ENCODE measurements around the gene UBTD1.
"Not testable (repeated sequence)": the region's sequence is repeated elsewhere in the genome, so short reads cannot be mapped to it uniquely, and the experiment has no call there.

Gene UBTD1

GRCh38 chr10:97498841-97499560, at the start of gene UBTD1:
Gene UBTD1, plus strand, starts transcription at chr10:97498924. Its CDS starts 280 bp downstream, at chr10:97499204.
- DNase-seq (ENCODE audit: low read depth in 2 of 2) = peak; percentile 7 to 8

GRCh38 chr10:97450828-97451227, 47.9 kb upstream of the UBTD1 start:
- no peak for DNase-seq (ENCODE audit: low read depth in 2 of 2)

GRCh38 chr10:97451605-97452004, 47.1 kb upstream of the UBTD1 start:
- DNase-seq (ENCODE audit: low read depth in 2 of 2) = no peak

GRCh38 chr10:97452352-97452751, 46.4 kb upstream of the UBTD1 start:
- no peak for DNase-seq (ENCODE audit: low read depth in 2 of 2)

GRCh38 chr10:97454330-97455036, 44.2 kb upstream of the UBTD1 start:
- no peak for DNase-seq (ENCODE audit: low read depth in 2 of 2)

- DNase-seq (ENCODE audit: low read depth in 2 of 2) = no peak
These were observed 42.6 kb upstream of the UBTD1 start for GRCh38 chr10:97456034-97456685.

- DNase-seq (ENCODE audit: low read depth in 2 of 2) = no peak
These were observed 42.0 kb upstream of the UBTD1 start for GRCh38 chr10:97456686-97457065.

- DNase-seq (ENCODE audit: low read depth in 2 of 2) = no peak
These were observed 39.6 kb upstream of the UBTD1 start for GRCh38 chr10:97459111-97459510.

- no peak for DNase-seq (ENCODE audit: low read depth in 2 of 2)
These were observed 38.8 kb upstream of the UBTD1 start for GRCh38 chr10:97459933-97460332.

- no peak for DNase-seq (ENCODE audit: low read depth in 2 of 2)
These were observed 36.4 kb upstream of the UBTD1 start for GRCh38 chr10:97462309-97462708.

- no peak for DNase-seq (ENCODE audit: low read depth in 2 of 2)
These were observed 35.2 kb upstream of the UBTD1 start for GRCh38 chr10:97463363-97464132.

- no peak for DNase-seq (ENCODE audit: low read depth in 2 of 2)
These were observed 34.5 kb upstream of the UBTD1 start for GRCh38 chr10:97464226-97464625.

GRCh38 chr10:97465982-97466381, 32.7 kb upstream of the UBTD1 start:
- DNase-seq (ENCODE audit: low read depth in 2 of 2) = no peak

GRCh38 chr10:97466755-97467154, 32.0 kb upstream of the UBTD1 start:
- no peak for DNase-seq (ENCODE audit: low read depth in 2 of 2)

GRCh38 chr10:97468162-97468561, 30.6 kb upstream of the UBTD1 start:
- DNase-seq (ENCODE audit: low read depth in 2 of 2) = no peak

- not testable (repeated sequence) for DNase-seq (ENCODE audit: low read depth in 2 of 2)
These were observed 29.9 kb upstream of the UBTD1 start for GRCh38 chr10:97468781-97469180.

- DNase-seq (ENCODE audit: low read depth in 2 of 2) = no peak
These were observed 23.8 kb upstream of the UBTD1 start for GRCh38 chr10:97474918-97475317.

GRCh38 chr10:97475936-97476594, 22.7 kb upstream of the UBTD1 start:
- DNase-seq (ENCODE audit: low read depth in 2 of 2) = no peak

GRCh38 chr10:97479410-97479809, 19.3 kb upstream of the UBTD1 start:
- not testable (repeated sequence) for DNase-seq (ENCODE audit: low read depth in 2 of 2)

GRCh38 chr10:97479939-97480338, 18.8 kb upstream of the UBTD1 start:
- no peak for DNase-seq (ENCODE audit: low read depth in 2 of 2)

GRCh38 chr10:97481071-97481470, 17.7 kb upstream of the UBTD1 start:
- no peak for DNase-seq (ENCODE audit: low read depth in 2 of 2)

GRCh38 chr10:97482381-97482780, 16.3 kb upstream of the UBTD1 start:
- DNase-seq (ENCODE audit: low read depth in 2 of 2) = no peak

All from stimulated activated CD4-positive, alpha-beta T cell treated with anti-CD3 and anti-CD28 coated beads, Interleukin-15, amount 100 ng/mL, for 48 hours (primary cell).